Measurements from ENCODE around the gene HSD11B1L.

The HSD11B1L gene

DNA sequence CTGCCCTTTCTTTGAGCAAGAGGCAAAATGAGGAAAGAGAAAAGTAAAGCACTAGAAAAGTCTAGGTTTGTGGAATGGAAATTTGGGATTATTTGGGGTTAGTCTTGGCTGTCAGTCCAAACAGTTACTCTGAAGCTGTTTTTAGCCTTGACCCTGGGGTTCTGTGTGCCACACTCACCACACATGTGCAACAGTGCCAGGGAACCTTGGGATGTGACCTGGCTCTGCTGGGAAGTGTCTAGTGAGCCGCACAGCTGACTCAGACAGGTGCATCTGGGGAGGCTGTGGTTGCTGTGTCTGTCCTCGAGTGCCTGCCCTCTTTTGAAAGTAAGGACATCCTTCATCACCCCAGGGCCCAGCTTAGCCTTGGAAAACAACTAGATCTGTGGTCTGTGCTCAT lies 16.3 kb upstream of the HSD11B1L start:
- Histone ChIP-seq H3K36me3 (ENCODE audit: low read length) (0 out of 2 replicates have a peak, but pooled peaks cover 3% of the 10 kb centered on the region), H4K20me1 (ENCODE audit: low read depth, low read length) (peaks cover 2% of the 10 kb centered on the region; the same call in 1 of the 2 replicates), H3K27ac (ENCODE audit: low read depth, low read length) (no peak overlapping the region)

DNA sequence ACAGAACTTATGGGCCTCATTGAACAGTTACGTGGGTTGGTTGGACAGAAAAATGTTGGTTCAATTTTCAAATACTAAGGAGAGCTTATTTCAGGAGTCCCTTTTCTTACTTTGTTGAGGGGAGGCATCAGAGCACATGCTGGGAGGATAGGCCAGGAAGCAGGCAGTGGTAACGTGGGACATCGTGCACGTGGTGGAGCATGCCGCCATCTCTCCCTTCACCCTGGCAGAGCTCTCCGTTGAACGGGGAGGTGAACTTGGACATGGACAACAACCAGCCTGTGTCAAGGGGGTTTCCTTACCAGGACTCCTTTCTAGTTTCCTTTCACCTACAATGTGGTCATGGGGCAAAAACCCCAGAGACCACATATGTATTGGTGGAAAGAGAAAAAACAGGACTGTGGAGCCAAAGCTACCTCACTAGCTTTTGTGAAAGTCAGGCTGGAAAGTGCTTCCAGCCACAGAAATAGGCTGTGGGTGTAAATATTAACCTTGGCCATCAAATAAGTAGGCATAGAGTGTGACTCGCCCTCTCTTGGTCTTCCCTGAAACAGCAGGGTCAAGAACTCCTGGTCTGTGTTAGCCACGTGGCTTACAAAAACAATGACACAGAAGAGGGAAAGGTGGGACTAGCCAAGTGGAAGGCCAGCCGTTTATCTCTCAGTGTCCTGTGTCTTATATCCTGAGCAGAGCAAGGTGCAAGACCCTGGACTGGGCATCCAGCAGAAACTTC lies 14.9 kb upstream of the HSD11B1L start:
- TF ChIP-seq, protein P1, sequence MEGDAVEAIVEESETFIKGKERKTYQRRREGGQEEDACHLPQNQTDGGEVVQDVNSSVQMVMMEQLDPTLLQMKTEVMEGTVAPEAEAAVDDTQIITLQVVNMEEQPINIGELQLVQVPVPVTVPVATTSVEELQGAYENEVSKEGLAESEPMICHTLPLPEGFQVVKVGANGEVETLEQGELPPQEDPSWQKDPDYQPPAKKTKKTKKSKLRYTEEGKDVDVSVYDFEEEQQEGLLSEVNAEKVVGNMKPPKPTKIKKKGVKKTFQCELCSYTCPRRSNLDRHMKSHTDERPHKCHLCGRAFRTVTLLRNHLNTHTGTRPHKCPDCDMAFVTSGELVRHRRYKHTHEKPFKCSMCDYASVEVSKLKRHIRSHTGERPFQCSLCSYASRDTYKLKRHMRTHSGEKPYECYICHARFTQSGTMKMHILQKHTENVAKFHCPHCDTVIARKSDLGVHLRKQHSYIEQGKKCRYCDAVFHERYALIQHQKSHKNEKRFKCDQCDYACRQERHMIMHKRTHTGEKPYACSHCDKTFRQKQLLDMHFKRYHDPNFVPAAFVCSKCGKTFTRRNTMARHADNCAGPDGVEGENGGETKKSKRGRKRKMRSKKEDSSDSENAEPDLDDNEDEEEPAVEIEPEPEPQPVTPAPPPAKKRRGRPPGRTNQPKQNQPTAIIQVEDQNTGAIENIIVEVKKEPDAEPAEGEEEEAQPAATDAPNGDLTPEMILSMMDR (IDR thresholded peaks at IDR 0.05; ENCODE audit: insufficient read depth, low read length, poor library complexity, severe bottlenecking), result no peak
- TF ChIP-seq EZH2phosphoT487 (conservative IDR thresholded peaks at IDR 0.05; ENCODE audit: low read length), result no peak
- no peaks in the 10 kb centered on the region for H3F3A ChIP-seq (ENCODE audit: insufficient read depth)
- H3K4me2 ChIP-seq (ENCODE audit: low read depth, low read length, poor library complexity, severe bottlenecking), result no peak overlapping the region
- H3K9me3 ChIP-seq (ENCODE audit: insufficient read depth, low read length), result no peaks in the 10 kb centered on the region
- H3K79me2 ChIP-seq (ENCODE audit: insufficient read depth, low read length), result no peaks in the 10 kb centered on the region
- H3K27me3 ChIP-seq (ENCODE audit: low read length), result no peaks in the 10 kb centered on the region
- H3K36me3 ChIP-seq (ENCODE audit: low read length), result 0 out of 2 replicates have a peak, but pooled peaks cover 3% of the 10 kb centered on the region
- no peak overlapping the region for H3K27ac ChIP-seq (ENCODE audit: low read depth, low read length)
- peaks cover 2% of the 10 kb centered on the region; the same call in 1 of the 2 replicates for H4K20me1 ChIP-seq (ENCODE audit: low read depth, low read length)
- no peaks in the 10 kb centered on the region for H3K9me2 ChIP-seq (replicated peaks; ENCODE audit: insufficient read depth, low read length)
- H2AFZ ChIP-seq (ENCODE audit: low read depth, low read length, severe bottlenecking), result no peak overlapping the region
- no peak overlapping the region for H3K9ac ChIP-seq (ENCODE audit: low read length)
- H3K4me3 ChIP-seq (ENCODE audit: insufficient read depth, low read length, poor library complexity, severe bottlenecking), result no peak overlapping the region

More for the DNA sequence above, 16.3 kb upstream of the HSD11B1L start:
- no peaks in the 10 kb centered on the region for H3K9me2 ChIP-seq (replicated peaks; ENCODE audit: insufficient read depth, low read length)
- H3K4me2 ChIP-seq (ENCODE audit: low read depth, low read length, poor library complexity, severe bottlenecking), result no peak overlapping the region
- no peaks in the 10 kb centered on the region for H3K9me3 ChIP-seq (ENCODE audit: insufficient read depth, low read length)
- TF ChIP-seq, protein P1 (IDR thresholded peaks at IDR 0.05; ENCODE audit: insufficient read depth, low read length, poor library complexity, severe bottlenecking), result no peak
- TF ChIP-seq EZH2phosphoT487 (conservative IDR thresholded peaks at IDR 0.05; ENCODE audit: low read length), result no peak
- H3K9ac ChIP-seq (ENCODE audit: low read length), result no peak overlapping the region
- no peaks in the 10 kb centered on the region for H3F3A ChIP-seq (ENCODE audit: insufficient read depth)
- H2AFZ ChIP-seq (ENCODE audit: low read depth, low read length, severe bottlenecking), result no peak overlapping the region
- no peak overlapping the region for H3K4me3 ChIP-seq (ENCODE audit: insufficient read depth, low read length, poor library complexity, severe bottlenecking)
- H3K79me2 ChIP-seq (ENCODE audit: insufficient read depth, low read length), result no peaks in the 10 kb centered on the region
- H3K27me3 ChIP-seq (ENCODE audit: low read length), result no peaks in the 10 kb centered on the region

DNA sequence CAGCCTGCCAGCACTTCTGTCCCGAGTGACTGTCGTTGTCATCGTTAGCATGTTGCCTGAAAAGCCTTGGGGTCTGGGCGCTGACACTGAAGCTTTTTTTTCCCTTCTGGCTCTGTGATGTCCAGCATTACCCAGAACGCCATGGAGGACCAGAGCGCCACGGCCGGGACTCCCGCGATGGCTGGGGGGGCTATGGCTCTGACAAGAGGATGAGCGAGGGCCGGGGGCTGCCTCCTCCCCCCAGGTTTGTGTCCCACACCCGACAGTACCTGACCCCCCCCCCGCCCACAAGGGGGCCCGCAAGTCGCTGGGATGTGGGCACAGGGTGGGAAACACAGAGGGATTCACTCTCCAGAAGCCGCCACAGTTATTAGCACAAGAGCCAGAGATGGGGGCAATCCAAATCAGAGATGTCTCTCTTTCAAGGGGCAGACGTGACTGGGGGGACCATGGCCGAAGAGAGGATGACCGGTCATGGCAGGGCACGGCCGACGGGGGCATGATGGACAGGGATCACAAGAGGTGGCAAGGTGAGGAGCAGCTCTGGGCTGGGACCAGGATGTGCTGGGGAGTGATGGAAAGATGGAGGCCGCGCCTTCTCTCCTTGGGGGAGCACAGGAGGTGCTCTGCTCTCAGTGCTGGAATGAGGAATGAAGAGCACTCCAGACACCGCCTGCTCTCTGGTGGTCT lies 13.8 kb upstream of the HSD11B1L start:
- no peaks in the 10 kb centered on the region for H3F3A ChIP-seq (ENCODE audit: insufficient read depth)
- no peaks in the 10 kb centered on the region for H3K27me3 ChIP-seq (ENCODE audit: low read length)
- H3K9ac ChIP-seq (ENCODE audit: low read length), result no peak overlapping the region
- no peak overlapping the region for H2AFZ ChIP-seq (ENCODE audit: low read depth, low read length, severe bottlenecking)
- no peak overlapping the region for H3K27ac ChIP-seq (ENCODE audit: low read depth, low read length)
- no peak for TF ChIP-seq EZH2phosphoT487 (conservative IDR thresholded peaks at IDR 0.05; ENCODE audit: low read length)
- TF ChIP-seq, protein P1 (IDR thresholded peaks at IDR 0.05; ENCODE audit: insufficient read depth, low read length, poor library complexity, severe bottlenecking), result no peak
- peaks cover 2% of the 10 kb centered on the region; the same call in 1 of the 2 replicates for H4K20me1 ChIP-seq (ENCODE audit: low read depth, low read length)
- no peaks in the 10 kb centered on the region for H3K9me3 ChIP-seq (ENCODE audit: insufficient read depth, low read length)
- no peak overlapping the region for H3K4me2 ChIP-seq (ENCODE audit: low read depth, low read length, poor library complexity, severe bottlenecking)
- no peaks in the 10 kb centered on the region for H3K79me2 ChIP-seq (ENCODE audit: insufficient read depth, low read length)
- H3K4me3 ChIP-seq (ENCODE audit: insufficient read depth, low read length, poor library complexity, severe bottlenecking), result no peak overlapping the region
- H3K9me2 ChIP-seq (replicated peaks; ENCODE audit: insufficient read depth, low read length), result no peaks in the 10 kb centered on the region
- 0 out of 2 replicates have a peak, but pooled peaks cover 3% of the 10 kb centered on the region for H3K36me3 ChIP-seq (ENCODE audit: low read length)
